Measurements from ENCODE around the gene TMEM151B.

GRCh38 chr6:44245391-44245911 lies 24.8 kb upstream of the TMEM151B start:
- TF ChIP-seq CTCF (IDR thresholded peaks at IDR 0.05) (no peak), POLR2A (IDR thresholded peaks at IDR 0.05) (no peak), EP300 (IDR thresholded peaks at IDR 0.05) (no peak)

Measured in upper lobe of left lung (tissue), 4 donors.